HCT116 (cell line): ENCODE data around the gene KLHL3. TPM values are rescaled to one million over a fixed set of nuclear protein-coding genes. Genes with fewer than 3 reads are reported as not detected.

Experiments used
- ATAC-seq: fragments of 200-7000 bp; cut with Tn5 transposase; 2 replicates; pipeline ENCODE4 v1.9.1; 2020; ENCODE audit warnings: mild to moderate bottlenecking, moderate library complexity
- BruUV-seq: library from RNA; stranded (reverse); fragments of 400-500 nt; replicated peaks from 2 replicates; lab custom pipeline; 2021; lab: Mats Ljungman, UMichigan
- CTCF ChIA-PET: fragments of 300-600 bp; sonication (Branson Sonifier 250); formaldehyde crosslinking; loops from one replicate; lab custom pipeline; 2021; ENCODE audit warnings: antibody characterized with exemption; lab: Charles Lee
- POLR2A ChIA-PET: fragments of 300-600, 350-600 bp; sonication (Branson Sonifier 250); formaldehyde crosslinking; loops from one replicate; lab custom pipeline; 2021; ENCODE audit warnings: antibody characterized with exemption; lab: Charles Lee
- RAD21 ChIA-PET, 2 experiments: fragments of 300-600 bp; sonication (Branson Sonifier 250); formaldehyde crosslinking; loops; one replicate each; lab custom pipeline; 2023; ENCODE audit warnings: low total read pairs in 2 of 2; ENCODE audit not compliant: uncharacterized antibody in 2 of 2, unreplicated experiment in 2 of 2, low non-redundant PET in 1 of 2; lab: Charles Lee
- DNase-seq: peaks from one replicate; pipeline ENCODE4 v3.0.0-alpha.2; 2010; ENCODE audit warnings: low read depth, low spot score
- H2AFZ ChIP-seq: fragments of 200-600 bp; shearing (Covaris generic), sonication (generic); 2 replicates; pipeline ENCODE4 v1.6.1; 2017; ENCODE audit warnings: low read depth, mixed run types, mixed read lengths, antibody characterized with exemption, low read length; ENCODE audit not compliant: poor library complexity, severe bottlenecking
- H3K27ac ChIP-seq: 2 replicates; pipeline ENCODE4 v1.5.1; 2012; ENCODE audit warnings: low read depth, low read length
- H3K27me3 ChIP-seq: fragments of 200-600 bp; sonication (generic); 2 replicates; pipeline ENCODE4 v1.6.1; 2016; ENCODE audit warnings: mixed run types, low read length, mixed read lengths; ENCODE audit not compliant: insufficient read depth
- H3K36me3 ChIP-seq, 2 experiments: fragments of 200-500 bp in 1 of 2; fragments of 200-600 bp in 1 of 2; sonication (Bioruptor generic) in 1 of 2; sonication (generic) in 1 of 2; 2 replicates each; pipeline versions ENCODE4 v1.5.1 to v1.6.1; 2014 to 2016; ENCODE audit warnings: low read length in 2 of 2, inconsistent platforms in 1 of 2, mixed read lengths in 1 of 2, mixed run types in 1 of 2; ENCODE audit not compliant: insufficient read depth in 2 of 2, control insufficient read depth in 1 of 2
- H3K4me1 ChIP-seq, 2 experiments: fragments of 200-600 bp in 1 of 2; sonication (generic) in 1 of 2; 2 replicates each; pipeline versions ENCODE4 v1.5.1 to v1.6.1; 2012 to 2017; ENCODE audit warnings: low read length in 2 of 2, inconsistent platforms in 1 of 2, mild to moderate bottlenecking in 1 of 2, mixed read lengths in 1 of 2, mixed run types in 1 of 2, moderate library complexity in 1 of 2; ENCODE audit not compliant: insufficient read depth in 2 of 2, control insufficient read depth in 1 of 2
- H3K4me2 ChIP-seq: fragments of 200-600 bp; sonication (generic); 2 replicates; pipeline ENCODE4 v1.6.1; 2017; ENCODE audit warnings: mixed run types, low read length, mixed read lengths
- H3K4me3 ChIP-seq, 2 experiments: fragments of 200-600 bp in 1 of 2; sonication (generic) in 1 of 2; replicated peaks in 1 of 2; 2 replicates each; pipeline ENCODE4 v1.5.1; 2011 to 2016; ENCODE audit warnings: low read length in 2 of 2, control low read depth in 1 of 2, low read depth in 1 of 2, mild to moderate bottlenecking in 1 of 2, mixed read lengths in 1 of 2, mixed run types in 1 of 2
- H3K79me2 ChIP-seq: fragments of 200-600 bp; sonication (generic); 2 replicates; pipeline ENCODE4 v1.6.1; 2017; ENCODE audit warnings: mild to moderate bottlenecking, mixed run types, low read length, moderate library complexity, mixed read lengths; ENCODE audit not compliant: insufficient read depth
- H3K9ac ChIP-seq: fragments of 200-600 bp; sonication (generic); 2 replicates; pipeline ENCODE4 v1.6.1; 2016; ENCODE audit warnings: low read length, mixed read lengths
- H3K9me2 ChIP-seq: fragments of 200-600 bp; sonication (generic), shearing (Covaris generic); 2 replicates; pipeline ENCODE4 v1.6.1; 2017; ENCODE audit warnings: mixed run types, mild to moderate bottlenecking, moderate library complexity; ENCODE audit not compliant: insufficient read depth
- H3K9me3 ChIP-seq, 2 experiments: fragments of 200-500 bp in 1 of 2; fragments of 200-600 bp in 1 of 2; sonication (Bioruptor generic) in 1 of 2; sonication (generic) in 1 of 2; 2 replicates each; pipeline ENCODE4 v1.6.1; 2014 to 2017; ENCODE audit warnings: low read length in 2 of 2, mixed read lengths in 2 of 2, inconsistent platforms in 1 of 2, low read depth in 1 of 2, mild to moderate bottlenecking in 1 of 2, mixed run types in 1 of 2, moderate library complexity in 1 of 2; ENCODE audit not compliant: control insufficient read depth in 1 of 2, insufficient read depth in 1 of 2
- H4K20me1 ChIP-seq: fragments of 200-600 bp; sonication (generic), shearing (Covaris generic); 2 replicates; pipeline ENCODE4 v1.6.1; 2017; ENCODE audit warnings: mixed run types, mild to moderate bottlenecking, moderate library complexity; ENCODE audit not compliant: insufficient read depth
- ATF3 ChIP-seq: IDR thresholded peaks from 2 replicates; pipeline ENCODE4 v1.6.1; 2012
- CEBPB ChIP-seq: IDR thresholded peaks from 2 replicates; pipeline ENCODE4 v1.6.1; 2012; ENCODE audit warnings: low read depth
- CTCF ChIP-seq, 3 experiments: fragments of 200-600 bp in 1 of 3; sonication (generic) in 1 of 3; IDR thresholded peaks in 2 of 3; conservative IDR thresholded peaks in 1 of 3; 2 replicates each; pipeline ENCODE4 v1.5.1; 2012 to 2017; ENCODE audit warnings: low read depth in 2 of 3, low read length in 2 of 3, antibody characterized with exemption in 1 of 3, borderline replicate concordance in 1 of 3, control low read depth in 1 of 3, mild to moderate bottlenecking in 1 of 3, mixed read lengths in 1 of 3, mixed run types in 1 of 3, moderate library complexity in 1 of 3; ENCODE audit not compliant: insufficient read depth in 1 of 3
- EGR1 ChIP-seq: IDR thresholded peaks from 2 replicates; pipeline ENCODE4 v1.6.1; 2012; ENCODE audit warnings: low read depth
- ELF1 ChIP-seq: IDR thresholded peaks from 2 replicates; pipeline ENCODE4 v1.6.1; 2012; ENCODE audit warnings: low read depth, borderline replicate concordance
- EZH2 ChIP-seq: fragments of 200-600 bp; sonication (generic); IDR thresholded peaks from 2 replicates; pipeline ENCODE4 v1.6.1; 2017; ENCODE audit warnings: antibody characterized with exemption, mixed run types
- EZH2phosphoT487 ChIP-seq: fragments of 200-600 bp; IDR thresholded peaks from 2 replicates; pipeline ENCODE4 v1.6.1; 2018; ENCODE audit warnings: antibody characterized with exemption, borderline replicate concordance
- FOSL1 ChIP-seq: IDR thresholded peaks from 2 replicates; pipeline ENCODE4 v1.6.1; 2012; ENCODE audit warnings: low read depth
- JUND ChIP-seq: IDR thresholded peaks from 2 replicates; pipeline ENCODE4 v1.6.1; 2012
- POLR2A ChIP-seq: IDR thresholded peaks from 2 replicates; pipeline ENCODE4 v1.7.0; 2011; ENCODE audit warnings: borderline replicate concordance; ENCODE audit not compliant: insufficient read depth, insufficient read length; ENCODE audit errors: extremely low read depth
- POLR2AphosphoS5 ChIP-seq: IDR thresholded peaks from 2 replicates; pipeline ENCODE4 v1.6.1; 2011; ENCODE audit warnings: mild to moderate bottlenecking, low read depth, low read length, moderate library complexity
- SIN3A ChIP-seq: IDR thresholded peaks from 2 replicates; pipeline ENCODE4 v1.6.1; 2012; ENCODE audit warnings: low read depth
- YY1 ChIP-seq: IDR thresholded peaks from 2 replicates; pipeline ENCODE4 v1.6.1; 2011; ENCODE audit warnings: low read length, low read depth, moderate library complexity, mild to moderate bottlenecking; ENCODE audit not compliant: insufficient replicate concordance; ENCODE audit errors: extremely low read depth
- ZBTB33 ChIP-seq: IDR thresholded peaks from 2 replicates; pipeline ENCODE4 v1.6.1; 2011; ENCODE audit warnings: mild to moderate bottlenecking, low read length, moderate library complexity; ENCODE audit not compliant: insufficient replicate concordance; ENCODE audit errors: extremely low read depth
- ZFX ChIP-seq: fragments of 450-650 bp; IDR thresholded peaks from 2 replicates; pipeline ENCODE4 v1.6.1; 2017
- ZNF274 ChIP-seq: fragments of 200-500 bp; sonication (Bioruptor generic); IDR thresholded peaks from 2 replicates; pipeline ENCODE4 v1.6.1; 2014; ENCODE audit warnings: mild to moderate bottlenecking, low read depth, low read length, inconsistent platforms
- intact Hi-C: fragments of 100-400 bp; cut with micrococcal nuclease; formaldehyde crosslinking; loops from 2 replicates; pipeline ENCODE4 v1.10.0; 2022
- total RNA-seq: library from RNA; stranded (reverse); gene quantifications from one replicate; pipeline ENCODE4 v1.2.1, GENCODE V29; 2021; ENCODE audit not compliant: unreplicated experiment

The KLHL3 gene
- total RNA-seq, 1 experiment from 2014 or later = not detected

- no peak overlapping the region for H3K4me2 ChIP-seq
- ChIA-PET CTCF (no interaction called here), RAD21 (no interaction called here), POLR2A (no interaction called here)
- H3K27ac ChIP-seq = no peak overlapping the region
- H3K4me1 ChIP-seq = no peaks in the 10 kb centered on the region
- no peaks in the 10 kb centered on the region for H3K9me3 ChIP-seq
- no TSS peak for BruUV-seq
- H3K36me3 ChIP-seq = no peaks in the 10 kb centered on the region
- H3K27me3 ChIP-seq = peaks cover 26% of the 10 kb centered on the region
- intact Hi-C loops = no loop called here
- no peaks in the 10 kb centered on the region for H4K20me1 ChIP-seq
- DNase-seq (no peak), ATAC-seq (no peak)
- TF ChIP-seq POLR2AphosphoS5 = no peak
- TF ChIP-seq CTCF (IDR thresholded peaks at IDR 0.05 in 2 of 3, conservative IDR thresholded peaks at IDR 0.05 in 1 of 3; ENCODE audit: borderline replicate concordance in 1 of 3, insufficient read depth in 1 of 3, low read depth in 2 of 3, low read length in 2 of 3) = no peak
- no peak for TF ChIP-seq CEBPB
- no peak for TF ChIP-seq ATF3
- TF ChIP-seq SIN3A = no peak
- no peak for TF ChIP-seq ZFX
- TF ChIP-seq ZNF274 = no peak
- no peak for TF ChIP-seq POLR2A
- no peak for TF ChIP-seq EGR1
- TF ChIP-seq YY1 = no peak
- no peak for TF ChIP-seq FOSL1
- TF ChIP-seq EZH2 = no peak
- no peak for TF ChIP-seq ZBTB33
- TF ChIP-seq ELF1 = no peak
- TF ChIP-seq JUND = no peak
- TF ChIP-seq EZH2phosphoT487 = no peak
- no peak overlapping the region for H3K4me3 ChIP-seq
- H3K79me2 ChIP-seq = no peaks in the 10 kb centered on the region
- no peaks in the 10 kb centered on the region for H3K9me2 ChIP-seq
- H3K9ac ChIP-seq = no peak overlapping the region
- no peak overlapping the region for H2AFZ ChIP-seq
Measured at GRCh38 chr5:137688210-137688840, 47.6 kb downstream of the KLHL3 start.
